Measurements from ENCODE around the gene DDX1. TPM values are rescaled to one million over a fixed set of nuclear protein-coding genes. Genes with fewer than 3 reads are reported as not detected.

Gene DDX1
- total RNA-seq, 2 experiments from 2014 or later = 42.7 to 91.8 TPM

GRCh38 chr2:15614545-15615300 lies 23.1 kb downstream of the DDX1 start:
- intact Hi-C loops (cut with micrococcal nuclease; ENCODE audit: unreplicated experiment) = no loop called here
- peaks cover 72% of the 10 kb centered on the region for H3K36me3 ChIP-seq (ENCODE audit: insufficient read depth, low read length)
- no TSS peak for BruUV-seq (replicated peaks)

GRCh38 chr2:15615301-15615920 lies 23.7 kb downstream of the DDX1 start:
- intact Hi-C loops (cut with micrococcal nuclease; ENCODE audit: unreplicated experiment) = no loop called here
- Histone ChIP-seq H3K9me3 (ENCODE audit: low read length) (no peaks in the 10 kb centered on the region), H3K4me2 (ENCODE audit: low read length) (no peak overlapping the region), H3K36me3 (ENCODE audit: insufficient read depth, low read length) (peaks cover 72% of the 10 kb centered on the region), H3K4me3 (ENCODE audit: low read depth, low read length, poor library complexity, severe bottlenecking) (no peak overlapping the region), H2AFZ (ENCODE audit: low read length) (no peak overlapping the region), H3K4me1 (ENCODE audit: insufficient read depth, low read length, poor library complexity, severe bottlenecking) (no peaks in the 10 kb centered on the region), H4K20me1 (ENCODE audit: insufficient read depth, low read length) (no peaks in the 10 kb centered on the region), H3K9me2 (ENCODE audit: insufficient read depth, low read length) (no peaks in the 10 kb centered on the region), H3K27ac (ENCODE audit: low read depth, low read length, poor library complexity, severe bottlenecking) (no peak overlapping the region), H3K79me2 (ENCODE audit: insufficient read depth, low read depth, low read length) (no peaks in the 10 kb centered on the region)
- no peak for DNase-seq (ENCODE audit: low spot score)
- ChIA-PET CTCF (ENCODE audit: unreplicated experiment) (no interaction called here), POLR2A (no interaction called here)
- BruUV-seq (replicated peaks) = no TSS peak
- TF ChIP-seq EZH2phosphoT487 (IDR thresholded peaks at IDR 0.05; ENCODE audit: borderline replicate concordance, low read depth, low read length) (no peak), CTCF (conservative IDR thresholded peaks at IDR 0.05; ENCODE audit: low read length) (no peak)

More at GRCh38 chr2:15614545-15615300, 23.1 kb downstream of the DDX1 start:
- POLR2A ChIA-PET = interaction anchor here (0.6 to 2.1 kb wide), 2 partner anchors 9 to 14 kb away, joined by 3 to 4 read pairs; no protein-coding TSS in a partner anchor
- Histone ChIP-seq H2AFZ (ENCODE audit: low read length) (no peak overlapping the region), H3K27ac (ENCODE audit: low read depth, low read length, poor library complexity, severe bottlenecking) (no peak overlapping the region), H3K9me2 (ENCODE audit: insufficient read depth, low read length) (no peaks in the 10 kb centered on the region), H3K79me2 (ENCODE audit: insufficient read depth, low read depth, low read length) (no peaks in the 10 kb centered on the region), H3K4me2 (ENCODE audit: low read length) (no peak overlapping the region), H3K4me3 (ENCODE audit: low read depth, low read length, poor library complexity, severe bottlenecking) (no peak overlapping the region), H3K4me1 (ENCODE audit: insufficient read depth, low read length, poor library complexity, severe bottlenecking) (no peaks in the 10 kb centered on the region), H4K20me1 (ENCODE audit: insufficient read depth, low read length) (no peaks in the 10 kb centered on the region), H3K9me3 (ENCODE audit: low read length) (no peaks in the 10 kb centered on the region)
- DNase-seq (ENCODE audit: low spot score) = no peak
- TF ChIP-seq EZH2phosphoT487 (IDR thresholded peaks at IDR 0.05; ENCODE audit: borderline replicate concordance, low read depth, low read length) (no peak), CTCF (conservative IDR thresholded peaks at IDR 0.05; ENCODE audit: low read length) (no peak)
- CTCF ChIA-PET (ENCODE audit: unreplicated experiment) = no interaction called here

GRCh38 chr2:15616429-15616828 lies 24.8 kb downstream of the DDX1 start:
- POLR2A ChIA-PET = interaction anchor here (0.6 kb wide), 1 partner anchor 85 kb away, joined by 3 read pairs; no protein-coding TSS in a partner anchor
- TF ChIP-seq CTCF (conservative IDR thresholded peaks at IDR 0.05; ENCODE audit: low read length) (no peak), EZH2phosphoT487 (IDR thresholded peaks at IDR 0.05; ENCODE audit: borderline replicate concordance, low read depth, low read length) (no peak)
- Histone ChIP-seq H4K20me1 (ENCODE audit: insufficient read depth, low read length) (no peaks in the 10 kb centered on the region), H3K36me3 (ENCODE audit: insufficient read depth, low read length) (peaks cover 79% of the 10 kb centered on the region), H3K79me2 (ENCODE audit: insufficient read depth, low read depth, low read length) (no peaks in the 10 kb centered on the region), H3K9me2 (ENCODE audit: insufficient read depth, low read length) (no peaks in the 10 kb centered on the region), H3K9me3 (ENCODE audit: low read length) (no peaks in the 10 kb centered on the region), H3K27ac (ENCODE audit: low read depth, low read length, poor library complexity, severe bottlenecking) (no peak overlapping the region), H3K4me1 (ENCODE audit: insufficient read depth, low read length, poor library complexity, severe bottlenecking) (no peaks in the 10 kb centered on the region), H3K4me2 (ENCODE audit: low read length) (no peak overlapping the region), H2AFZ (ENCODE audit: low read length) (no peak overlapping the region), H3K4me3 (ENCODE audit: low read depth, low read length, poor library complexity, severe bottlenecking) (no peak overlapping the region)
- DNase-seq (ENCODE audit: low spot score) = no peak
- CTCF ChIA-PET (ENCODE audit: unreplicated experiment) = no interaction called here
- BruUV-seq (replicated peaks) = no TSS peak
- intact Hi-C loops (cut with micrococcal nuclease; ENCODE audit: unreplicated experiment) = no loop called here
